GM23248 (cell line): ENCODE results near the gene PARP3. TPM values are rescaled to one million over a fixed set of nuclear protein-coding genes. Genes with fewer than 3 reads are reported as not detected.

Experiments
- DNase-seq: peaks from one replicate; pipeline ENCODE4 v3.0.0-alpha.2; 2015
- H2AFZ ChIP-seq: fragments of 200-600 bp; sonication (generic); 2 replicates; pipeline ENCODE4 v1.6.1; 2016; ENCODE audit warnings: antibody characterized with exemption
- H3F3A ChIP-seq: fragments of 200-600 bp; sonication (generic); 2 replicates; pipeline ENCODE4 v1.6.1; 2016; ENCODE audit warnings: mild to moderate bottlenecking, antibody characterized with exemption, mixed run types; ENCODE audit not compliant: insufficient read depth
- H3K27ac ChIP-seq: fragments of 200-600 bp; sonication (generic); 2 replicates; pipeline ENCODE4 v1.5.1; 2016; ENCODE audit warnings: mild to moderate bottlenecking
- H3K27me3 ChIP-seq: fragments of 200-600 bp; sonication (generic); replicated peaks from 2 replicates; pipeline ENCODE4 v1.6.1; 2016; ENCODE audit warnings: mild to moderate bottlenecking; ENCODE audit not compliant: insufficient read depth
- H3K36me3 ChIP-seq: fragments of 200-600 bp; sonication (generic); 2 replicates; pipeline ENCODE4 v1.6.1; 2016; ENCODE audit warnings: low read depth, mild to moderate bottlenecking
- H3K4me1 ChIP-seq: fragments of 200-600 bp; sonication (generic); 2 replicates; pipeline ENCODE4 v1.6.1; 2016; ENCODE audit warnings: mild to moderate bottlenecking; ENCODE audit not compliant: insufficient read depth
- H3K4me2 ChIP-seq: fragments of 200-600 bp; sonication (generic); one replicate; pipeline ENCODE4 v1.6.1; 2016; ENCODE audit warnings: mild to moderate bottlenecking; ENCODE audit not compliant: unreplicated experiment
- H3K4me3 ChIP-seq: fragments of 200-600 bp; sonication (generic); 2 replicates; pipeline ENCODE4 v1.5.1; 2016; ENCODE audit warnings: mild to moderate bottlenecking
- H3K79me2 ChIP-seq: fragments of 200-600 bp; sonication (generic); 2 replicates; pipeline ENCODE4 v1.6.1; 2016; ENCODE audit warnings: mild to moderate bottlenecking; ENCODE audit not compliant: insufficient read depth
- H3K9ac ChIP-seq: fragments of 200-600 bp; sonication (generic); 2 replicates; pipeline ENCODE4 v1.6.1; 2016; ENCODE audit warnings: mild to moderate bottlenecking
- H3K9me2 ChIP-seq: fragments of 200-600 bp; sonication (generic); 2 replicates; pipeline ENCODE4 v1.6.1; 2016; ENCODE audit warnings: mixed run types, mild to moderate bottlenecking, moderate library complexity; ENCODE audit not compliant: insufficient read depth
- H3K9me3 ChIP-seq: fragments of 200-600 bp; sonication (generic); one replicate; pipeline ENCODE4 v1.6.1; 2017; ENCODE audit warnings: low read depth
- H4K20me1 ChIP-seq: fragments of 200-600 bp; sonication (generic); 2 replicates; pipeline ENCODE4 v1.6.0; 2016; ENCODE audit not compliant: insufficient read depth
- EZH2 ChIP-seq: fragments of 200-600 bp; sonication (generic); IDR thresholded peaks from 2 replicates; pipeline ENCODE4 v1.6.1; 2018; ENCODE audit warnings: antibody characterized with exemption, mild to moderate bottlenecking; ENCODE audit not compliant: insufficient read depth, poor library complexity, severe bottlenecking
- EZH2phosphoT487 ChIP-seq: fragments of 200-600 bp; sonication (generic); IDR thresholded peaks from 2 replicates; pipeline ENCODE4 v1.6.1; 2018; ENCODE audit warnings: antibody characterized with exemption, moderate library complexity, mild to moderate bottlenecking, low read depth; ENCODE audit not compliant: insufficient read depth
- WGBS, 2 experiments: methylation state at CpG; one replicate each; pipeline ENCODE4 v1.1.6; 2015 to 2017; ENCODE audit warnings: low lambda C conversion rate in 2 of 2, low coverage in 1 of 2; ENCODE audit errors: missing lambda C conversion rate in 2 of 2; 5-methylcytosine and 5-hydroxymethylcytosine counted together
- in situ Hi-C: fragments of 300-500 bp; cut with MboI; formaldehyde crosslinking; loops from 2 replicates; pipeline ENCODE4 v1.15.0; 2020
- polyA plus RNA-seq: library from polyadenylated mRNA; unstranded; fragments of >200 nt; fragmentation: Nextera tagmentation; extraction: Ambion mirVana; gene quantifications from 2 replicates; pipeline ENCODE4 v1.2.1, GENCODE V29; 2016
- total RNA-seq: library from RNA; depleted of rRNA; stranded (reverse); fragments of >200 nt; shearing (Covaris generic); gene quantifications from 2 replicates; pipeline ENCODE4 v1.2.3, GENCODE V29; 2014

The PARP3 gene
- total and polyA plus RNA-seq, 2 experiments from 2014 or later, result 60.4 to 80.4 TPM

DNA sequence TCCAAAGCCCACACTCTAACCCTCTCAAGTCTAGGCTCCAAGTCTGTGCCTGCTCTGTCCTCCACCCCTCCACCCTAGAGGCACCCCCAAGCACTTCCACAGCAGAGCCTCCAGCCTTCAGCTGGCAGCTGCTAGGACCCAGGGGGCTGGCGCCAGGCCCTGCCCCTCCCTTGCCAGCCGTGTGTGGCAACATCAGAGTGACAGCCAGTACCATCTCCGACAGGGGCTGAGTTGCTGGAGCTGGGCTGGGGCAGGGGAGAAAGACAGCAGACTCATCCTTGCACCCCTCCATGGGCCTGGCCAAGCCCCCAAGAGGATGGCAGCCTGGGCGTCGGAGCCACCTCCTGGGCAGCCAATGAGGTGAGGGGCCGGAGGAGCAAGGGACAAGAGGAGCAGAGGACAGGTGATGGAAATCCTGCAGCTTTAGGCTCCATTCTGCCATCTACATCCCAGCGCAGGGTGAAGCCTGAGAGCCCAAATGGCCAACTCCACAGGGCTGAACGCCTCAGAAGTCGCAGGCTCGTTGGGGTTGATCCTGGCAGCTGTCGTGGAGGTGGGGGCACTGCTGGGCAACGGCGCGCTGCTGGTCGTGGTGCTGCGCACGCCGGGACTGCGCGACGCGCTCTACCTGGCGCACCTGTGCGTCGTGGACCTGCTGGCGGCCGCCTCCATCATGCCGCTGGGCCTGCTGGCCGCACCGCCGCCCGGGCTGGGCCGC is 13.2 kb downstream of the PARP3 start, which contains the start of gene GPR62:
TSS of gene GPR62 (plus strand) at position 207 of the 718 bp plus-strand sequence. CDS start at position 479, 272 bp downstream.
- H3K27ac ChIP-seq, result no peak within 1 kb of the TSS
- H3K4me2 ChIP-seq, result peak within 1 kb of the TSS; percentile 30
- no peak within 1 kb of the TSS for H3K9ac ChIP-seq
- no peaks in the 10 kb centered on the region for H3K79me2 ChIP-seq
- in situ Hi-C loops, result no loop called here
- DNase-seq, result no peak
- no peaks in the 10 kb centered on the region for H4K20me1 ChIP-seq
- H3K27me3 ChIP-seq, result no peaks in the 10 kb centered on the region
- no peaks in the 10 kb centered on the region for H3K4me1 ChIP-seq
- TF ChIP-seq EZH2phosphoT487 (no peak), EZH2 (no peak)
- H3K9me2 ChIP-seq, result no peaks in the 10 kb centered on the region
- H3K9me3 ChIP-seq, result no peaks in the 10 kb centered on the region
- no peaks in the 10 kb centered on the region for H3K36me3 ChIP-seq
- WGBS, 2 experiments, result 36 to 38% methylated on average over 11 to 23 of the region's 33 CpGs
- peak within 1 kb of the TSS; percentile 41; the same call in 1 of the 2 replicates for H3K4me3 ChIP-seq
- H3F3A ChIP-seq, result peaks cover 25% of the 10 kb centered on the region
- peak within 1 kb of the TSS; percentile 32; the same call in 1 of the 2 replicates for H2AFZ ChIP-seq

DNA sequence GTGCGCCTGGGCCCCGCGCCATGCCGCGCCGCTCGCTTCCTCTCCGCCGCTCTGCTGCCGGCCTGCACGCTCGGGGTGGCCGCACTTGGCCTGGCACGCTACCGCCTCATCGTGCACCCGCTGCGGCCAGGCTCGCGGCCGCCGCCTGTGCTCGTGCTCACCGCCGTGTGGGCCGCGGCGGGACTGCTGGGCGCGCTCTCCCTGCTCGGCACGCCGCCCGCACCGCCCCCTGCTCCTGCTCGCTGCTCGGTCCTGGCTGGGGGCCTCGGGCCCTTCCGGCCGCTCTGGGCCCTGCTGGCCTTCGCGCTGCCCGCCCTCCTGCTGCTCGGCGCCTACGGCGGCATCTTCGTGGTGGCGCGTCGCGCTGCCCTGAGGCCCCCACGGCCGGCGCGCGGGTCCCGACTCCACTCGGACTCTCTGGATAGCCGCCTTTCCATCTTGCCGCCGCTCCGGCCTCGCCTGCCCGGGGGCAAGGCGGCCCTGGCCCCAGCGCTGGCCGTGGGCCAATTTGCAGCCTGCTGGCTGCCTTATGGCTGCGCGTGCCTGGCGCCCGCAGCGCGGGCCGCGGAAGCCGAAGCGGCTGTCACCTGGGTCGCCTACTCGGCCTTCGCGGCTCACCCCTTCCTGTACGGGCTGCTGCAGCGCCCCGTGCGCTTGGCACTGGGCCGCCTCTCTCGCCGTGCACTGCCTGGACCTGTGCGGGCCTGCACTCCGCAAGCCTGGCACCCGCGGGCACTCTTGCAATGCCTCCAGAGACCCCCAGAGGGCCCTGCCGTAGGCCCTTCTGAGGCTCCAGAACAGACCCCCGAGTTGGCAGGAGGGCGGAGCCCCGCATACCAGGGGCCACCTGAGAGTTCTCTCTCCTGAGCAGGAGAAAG is 14.0 kb downstream of the PARP3 start:
- H3K36me3 ChIP-seq, result no peaks in the 10 kb centered on the region
- H3K27ac ChIP-seq, result no peak overlapping the region
- in situ Hi-C loops, result no loop called here
- H3K9me2 ChIP-seq, result no peaks in the 10 kb centered on the region
- no peaks in the 10 kb centered on the region for H4K20me1 ChIP-seq
- H3K4me3 ChIP-seq, result peak overlapping the region; percentile 41; the same call in 1 of the 2 replicates
- DNase-seq, result peak; percentile 83
- no peaks in the 10 kb centered on the region for H3K79me2 ChIP-seq
- H3K27me3 ChIP-seq, result no peaks in the 10 kb centered on the region
- peak overlapping the region; percentile 30 for H3K4me2 ChIP-seq
- H3K9ac ChIP-seq, result no peak overlapping the region
- 13 to 14% methylated on average over 59 to 79 of the region's 97 CpGs for WGBS, 2 experiments
- no peaks in the 10 kb centered on the region for H3K9me3 ChIP-seq
- H3K4me1 ChIP-seq, result no peaks in the 10 kb centered on the region
- TF ChIP-seq EZH2phosphoT487 (no peak), EZH2 (no peak)
- peak overlapping the region; percentile 32; the same call in 1 of the 2 replicates for H2AFZ ChIP-seq
- H3F3A ChIP-seq, result peaks cover 17% of the 10 kb centered on the region

DNA sequence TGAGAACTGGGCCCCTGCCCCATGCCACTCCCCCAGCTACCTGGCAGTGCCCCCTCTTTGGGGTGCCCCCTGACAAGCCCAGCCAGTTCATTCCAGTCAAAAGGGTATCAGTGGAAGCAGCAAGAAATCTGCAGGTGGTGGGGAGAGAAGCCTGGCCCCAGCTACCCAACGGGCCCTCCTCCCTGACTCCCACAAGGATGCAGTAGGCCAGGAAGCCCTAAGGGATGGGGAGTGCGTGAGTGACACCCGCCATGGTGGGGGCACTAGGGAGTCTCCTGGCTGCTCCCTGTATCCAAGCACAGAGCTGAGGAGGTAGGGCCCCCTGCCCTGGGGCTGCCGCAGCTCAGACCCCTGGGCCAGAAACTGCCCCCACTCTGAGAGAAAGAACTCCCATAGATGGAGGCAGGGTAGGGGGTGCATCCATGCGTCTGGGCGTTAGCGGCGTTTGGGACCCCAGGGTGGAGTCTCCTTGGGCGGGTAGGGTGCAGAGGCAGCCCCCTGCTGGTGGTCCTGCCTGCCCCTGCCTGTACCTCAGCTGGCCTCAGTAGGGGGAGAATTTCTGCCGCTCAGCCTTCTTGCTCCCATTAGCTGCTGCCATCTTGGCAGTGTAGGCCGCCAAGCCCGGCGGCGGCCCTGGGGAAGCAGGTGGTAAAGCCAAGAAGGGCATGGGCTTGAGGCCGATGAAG is 15.5 kb downstream of the PARP3 start:
- Histone ChIP-seq H3K36me3 (no peaks in the 10 kb centered on the region), H3K9me3 (no peaks in the 10 kb centered on the region), H4K20me1 (no peaks in the 10 kb centered on the region), H3K27ac (no peak overlapping the region), H3K9ac (no peak overlapping the region), H3F3A (peaks cover 15% of the 10 kb centered on the region), H3K4me2 (no peak overlapping the region), H3K4me1 (no peaks in the 10 kb centered on the region), H3K9me2 (no peaks in the 10 kb centered on the region), H2AFZ (no peak overlapping the region), H3K79me2 (no peaks in the 10 kb centered on the region), H3K27me3 (no peaks in the 10 kb centered on the region), H3K4me3 (no peak overlapping the region)
- no peak for DNase-seq
- no peak for TF ChIP-seq EZH2phosphoT487
- 89 to 91% methylated on average over 15 of the region's 15 CpGs for WGBS, 2 experiments
- in situ Hi-C loops, result no loop called here
